ENCODE measurements around the gene ZNF512.

DNA sequence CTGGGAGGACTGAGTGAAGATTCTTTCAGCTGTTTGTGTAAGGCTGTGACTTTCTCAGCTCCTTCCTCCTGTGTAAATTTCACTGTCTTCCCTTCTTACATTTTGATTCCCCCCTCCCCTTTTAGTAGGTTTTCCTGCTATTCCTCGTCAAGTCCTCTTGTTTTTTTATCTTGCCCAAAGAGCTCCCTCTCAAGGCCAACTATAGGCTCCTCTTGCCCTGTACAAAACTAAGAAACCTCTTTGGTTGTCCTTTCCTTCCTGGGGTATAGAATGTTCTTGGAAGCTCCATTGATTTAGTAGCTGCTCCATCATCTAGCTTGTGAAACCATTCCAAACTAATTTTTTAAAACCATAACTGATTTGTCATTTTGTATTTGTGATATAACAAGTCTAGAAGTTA, 38.7 kb downstream of the ZNF512 start:
- TF ChIP-seq, protein P1, sequence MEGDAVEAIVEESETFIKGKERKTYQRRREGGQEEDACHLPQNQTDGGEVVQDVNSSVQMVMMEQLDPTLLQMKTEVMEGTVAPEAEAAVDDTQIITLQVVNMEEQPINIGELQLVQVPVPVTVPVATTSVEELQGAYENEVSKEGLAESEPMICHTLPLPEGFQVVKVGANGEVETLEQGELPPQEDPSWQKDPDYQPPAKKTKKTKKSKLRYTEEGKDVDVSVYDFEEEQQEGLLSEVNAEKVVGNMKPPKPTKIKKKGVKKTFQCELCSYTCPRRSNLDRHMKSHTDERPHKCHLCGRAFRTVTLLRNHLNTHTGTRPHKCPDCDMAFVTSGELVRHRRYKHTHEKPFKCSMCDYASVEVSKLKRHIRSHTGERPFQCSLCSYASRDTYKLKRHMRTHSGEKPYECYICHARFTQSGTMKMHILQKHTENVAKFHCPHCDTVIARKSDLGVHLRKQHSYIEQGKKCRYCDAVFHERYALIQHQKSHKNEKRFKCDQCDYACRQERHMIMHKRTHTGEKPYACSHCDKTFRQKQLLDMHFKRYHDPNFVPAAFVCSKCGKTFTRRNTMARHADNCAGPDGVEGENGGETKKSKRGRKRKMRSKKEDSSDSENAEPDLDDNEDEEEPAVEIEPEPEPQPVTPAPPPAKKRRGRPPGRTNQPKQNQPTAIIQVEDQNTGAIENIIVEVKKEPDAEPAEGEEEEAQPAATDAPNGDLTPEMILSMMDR (conservative IDR thresholded peaks at IDR 0.05): no peak
- no peak for TF ChIP-seq ZFX (IDR thresholded peaks at IDR 0.05)

Measured in C4-2B (cell line).